ENCODE measurements around the gene KLF5. TPM values are rescaled to one million over a fixed set of nuclear protein-coding genes. Genes with fewer than 3 reads are reported as not detected.

KLF5 gene
- 5.7 TPM in 1 of 2 replicates, not detected in the other for polyA plus RNA-seq

DNA sequence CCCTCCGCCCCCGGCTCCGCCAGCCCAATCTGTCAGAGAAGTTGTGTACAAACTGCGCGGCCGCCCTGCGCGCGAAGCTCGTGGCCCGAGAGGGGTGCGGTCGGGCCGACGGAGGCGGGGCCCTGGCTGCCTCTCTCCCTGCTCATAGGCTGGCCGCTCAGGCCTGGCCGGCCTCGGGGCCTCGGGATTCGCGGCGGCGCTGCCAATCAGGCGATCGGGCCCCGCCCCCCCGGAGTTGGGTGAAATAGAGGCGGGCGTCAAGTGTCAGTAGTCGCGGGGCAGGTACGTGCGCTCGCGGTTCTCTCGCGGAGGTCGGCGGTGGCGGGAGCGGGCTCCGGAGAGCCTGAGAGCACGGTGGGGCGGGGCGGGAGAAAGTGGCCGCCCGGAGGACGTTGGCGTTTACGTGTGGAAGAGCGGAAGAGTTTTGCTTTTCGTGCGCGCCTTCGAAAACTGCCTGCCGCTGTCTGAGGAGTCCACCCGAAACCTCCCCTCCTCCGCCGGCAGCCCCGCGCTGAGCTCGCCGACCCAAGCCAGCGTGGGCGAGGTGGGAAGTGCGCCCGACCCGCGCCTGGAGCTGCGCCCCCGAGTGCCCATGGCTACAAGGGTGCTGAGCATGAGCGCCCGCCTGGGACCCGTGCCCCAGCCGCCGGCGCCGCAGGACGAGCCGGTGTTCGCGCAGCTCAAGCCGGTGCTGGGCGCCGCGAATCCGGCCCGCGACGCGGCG lies at the start of gene KLF5:
Gene KLF5, plus strand, starts transcription at position 270 of the 724 bp plus-strand sequence. Its CDS starts 323 bp downstream, at position 593.

Data from Purkinje cell (primary cell).